Lung (tissue), 12 donors: ENCODE measurements around the gene WDR82. TPM values are rescaled to one million over a fixed set of nuclear protein-coding genes. Genes with fewer than 3 reads are reported as not detected.
"Not testable (repeated sequence)": the region's sequence is repeated elsewhere in the genome, so short reads cannot be mapped to it uniquely, and the experiment has no call there.

ENCODE experiments used
- ATAC-seq: fragments of 200-7000 bp; cut with Tn5 transposase; one replicate; pipeline ENCODE4 v1.9.1; 2020; ENCODE audit warnings: moderate number of reproducible peaks; ENCODE audit not compliant: insufficient read depth, low FRiP score
- DNase-seq, 3 donors: peaks; one replicate each; pipeline ENCODE4 v3.0.0-alpha.2; 2013 to 2017
- H3K27ac ChIP-seq, 2 donors: one replicate each; pipeline ENCODE4 v1.5.1; 2013; ENCODE audit warnings: mild to moderate bottlenecking in 2 of 2, moderate library complexity in 2 of 2, control low read depth in 1 of 2, inconsistent platforms in 1 of 2, low read depth in 1 of 2, low read length in 1 of 2
- H3K27me3 ChIP-seq, 3 donors: one replicate each; pipeline ENCODE4 v1.5.1; 2013; ENCODE audit warnings: low read length in 2 of 3; ENCODE audit not compliant: control insufficient read depth in 3 of 3, insufficient read depth in 3 of 3
- H3K36me3 ChIP-seq, 4 donors: one replicate each; pipeline ENCODE4 v1.5.1; 2013; ENCODE audit warnings: low read length in 4 of 4, mild to moderate bottlenecking in 1 of 4, moderate library complexity in 1 of 4; ENCODE audit not compliant: control insufficient read depth in 4 of 4, insufficient read depth in 4 of 4
- H3K4me1 ChIP-seq, 5 donors: one replicate each; pipeline ENCODE4 v1.5.1; 2013; ENCODE audit warnings: low read length in 5 of 5, mild to moderate bottlenecking in 2 of 5, moderate library complexity in 1 of 5; ENCODE audit not compliant: control insufficient read depth in 5 of 5, insufficient read depth in 5 of 5
- H3K4me3 ChIP-seq: one replicate; pipeline ENCODE4 v1.5.1; 2013; ENCODE audit warnings: mild to moderate bottlenecking, control low read depth, moderate library complexity
- H3K9ac ChIP-seq, 2 donors: one replicate each; pipeline ENCODE4 v1.5.1; 2013; ENCODE audit warnings: low read length in 2 of 2, control low read depth in 1 of 2; ENCODE audit not compliant: insufficient read depth in 1 of 2
- H3K9me3 ChIP-seq, 4 donors: one replicate each; pipeline ENCODE4 v1.5.1; 2013; ENCODE audit warnings: low read length in 3 of 4, mild to moderate bottlenecking in 1 of 4, moderate library complexity in 1 of 4; ENCODE audit not compliant: control insufficient read depth in 4 of 4, insufficient read depth in 3 of 4
- CTCF ChIP-seq: IDR thresholded peaks from 2 replicates; pipeline ENCODE4 v1.5.1; 2012; ENCODE audit warnings: mild to moderate bottlenecking; ENCODE audit errors: control extremely low read depth, extremely low read depth
- WGBS, 2 donors: extraction: QIAGEN DNeasy Blood & Tissue Kit; methylation state at CpG; one replicate each; pipeline ENCODE4 v1.1.7; 2013; 5-methylcytosine and 5-hydroxymethylcytosine counted together
- polyA plus RNA-seq, 2 donors: library from polyadenylated mRNA; stranded (reverse); fragments of 200-250 nt; gene quantifications; one replicate each; pipeline ENCODE4 v1.2.1, GENCODE V29; 2013
- total RNA-seq, 2 donors: library from RNA; depleted of rRNA in 1 of 2; stranded (reverse); fragments of >200 nt in 1 of 2; gene quantifications; one replicate each; pipeline ENCODE4 v1.2.1, GENCODE V29; 2014 to 2021
- donor health status: control.
- donor health status: control.
- donor health status: Bipolar disorder and iron deficiency.
- donor health status: healthy.
- donor health status: DM: yes; HTN: yes; CAD: no.

WDR82 gene
- total and polyA plus RNA-seq, 4 donors: 19.4 to 72.8 (median 51.1) TPM

GRCh38 chr3:52272831-52273230 is 5.6 kb downstream of the WDR82 start:
- no peak for TF ChIP-seq CTCF
- Histone ChIP-seq H3K4me1 (peaks cover 15 to 35% (median 25%) of the 10 kb centered on the region in 5 donors), H3K9ac (no peak overlapping the region), H3K9me3 (no peaks in the 10 kb centered on the region), H3K4me3 (no peak overlapping the region), H3K36me3 (peaks cover 7 to 22% (median 10%) of the 10 kb centered on the region in 4 donors), H3K27ac (no peak overlapping the region), H3K27me3 (no peaks in the 10 kb centered on the region)
- 59 to 87% methylated on average over 3 of the region's 3 CpGs for WGBS, 2 donors
- DNase-seq (peak in 2 of 3 donors; percentile 42 to 67), ATAC-seq (no peak)

GRCh38 chr3:52272172-52272571 is 6.3 kb downstream of the WDR82 start:
- not testable (repeated sequence) for ATAC-seq, H3K4me3 ChIP-seq

GRCh38 chr3:52270252-52270754 is 8.1 kb downstream of the WDR82 start:
- no peak overlapping the region for H3K4me3 ChIP-seq
- H3K4me1 ChIP-seq: peaks cover 12 to 22% (median 22%) of the 10 kb centered on the region in 5 donors
- no peaks in the 10 kb centered on the region for H3K9me3 ChIP-seq
- no peaks in the 10 kb centered on the region for H3K27me3 ChIP-seq
- no peak for TF ChIP-seq CTCF
- H3K36me3 ChIP-seq: peaks cover 15 to 37% (median 24%) of the 10 kb centered on the region in 4 donors
- WGBS, 2 donors: 12 to 20% methylated on average over 9 of the region's 9 CpGs
- ATAC-seq (peak; percentile 22), DNase-seq (peak in 2 of 3 donors; percentile 33 to 58)
- H3K27ac ChIP-seq: peak overlapping the region in 1 of 2 donors; percentile 64
- no peak overlapping the region for H3K9ac ChIP-seq

More at GRCh38 chr3:52272172-52272571, 6.3 kb downstream of the WDR82 start:
- peaks cover 15 to 33% (median 25%) of the 10 kb centered on the region in 5 donors for H3K4me1 ChIP-seq
- H3K27ac ChIP-seq, DNase-seq, H3K9me3 ChIP-seq, H3K27me3 ChIP-seq, H3K9ac ChIP-seq: not testable (repeated sequence)
- 78 to 92% methylated on average over 9 of the region's 9 CpGs for WGBS, 2 donors
- peaks cover 7 to 25% (median 14%) of the 10 kb centered on the region in 4 donors for H3K36me3 ChIP-seq

- peaks cover 12 to 22% (median 21%) of the 10 kb centered on the region in 5 donors for H3K4me1 ChIP-seq
- 38 to 56% methylated on average over 3 of the region's 3 CpGs for WGBS, 2 donors
- H3K27me3 ChIP-seq: no peaks in the 10 kb centered on the region
- TF ChIP-seq CTCF: no peak
- H3K4me3 ChIP-seq: no peak overlapping the region
- no peak overlapping the region for H3K9ac ChIP-seq
- no peak for DNase-seq
- peak overlapping the region in 1 of 2 donors; percentile 64 for H3K27ac ChIP-seq
- H3K36me3 ChIP-seq: peaks cover 18 to 36% (median 24%) of the 10 kb centered on the region in 4 donors
- no peak for ATAC-seq
- H3K9me3 ChIP-seq: no peaks in the 10 kb centered on the region
Observed at GRCh38 chr3:52269776-52270175, 8.7 kb downstream of the WDR82 start.
